NCI-H526 treated with DMSO at 0.1 percent for 48 hours (cell line): ENCODE data around the gene PPARD.
"Not testable (repeated sequence)": the region's sequence is repeated elsewhere in the genome, so short reads cannot be mapped to it uniquely, and the experiment has no call there.

ENCODE experiments used
- DNase-seq: peaks from one replicate; lab custom pipeline; 2025; lab: John Stamatoyannopoulos, UW

PPARD gene

DNA sequence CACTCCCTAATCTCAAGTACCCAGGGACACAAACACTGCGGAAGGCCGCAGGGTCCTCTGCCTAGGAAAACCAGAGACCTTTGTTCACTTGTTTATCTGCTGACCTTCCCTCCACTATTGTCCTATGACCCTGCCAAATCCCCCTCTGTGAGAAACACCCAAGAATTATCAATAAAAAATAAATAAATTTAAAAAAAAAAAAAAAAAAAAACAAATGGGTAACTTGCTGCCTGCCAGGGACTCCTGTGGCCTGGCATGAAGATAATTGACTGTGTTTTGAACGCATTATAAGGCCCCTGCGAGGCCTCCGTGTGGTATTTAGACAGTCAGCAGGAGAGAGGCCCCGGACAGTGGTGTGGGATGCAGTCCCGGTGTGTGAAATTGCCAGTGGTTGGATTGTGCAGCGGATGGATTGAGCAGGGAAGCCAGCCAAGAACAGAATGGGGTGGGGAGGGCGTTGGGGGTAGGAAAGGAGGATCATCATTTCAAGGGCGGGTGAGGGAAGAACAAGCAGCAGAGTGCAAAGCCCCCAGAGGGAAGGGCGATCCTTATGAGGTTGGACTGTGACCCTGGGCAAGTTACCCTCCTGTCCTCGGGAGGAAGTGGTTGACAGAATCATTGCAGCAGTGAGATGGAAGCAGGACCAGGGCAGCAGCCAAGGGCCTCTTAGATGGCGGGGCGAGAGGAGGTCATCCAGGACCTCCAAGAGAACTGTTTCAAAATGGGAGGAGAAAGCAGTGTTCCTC, 43.3 kb downstream of the PPARD start:
- no peak for DNase-seq

DNA sequence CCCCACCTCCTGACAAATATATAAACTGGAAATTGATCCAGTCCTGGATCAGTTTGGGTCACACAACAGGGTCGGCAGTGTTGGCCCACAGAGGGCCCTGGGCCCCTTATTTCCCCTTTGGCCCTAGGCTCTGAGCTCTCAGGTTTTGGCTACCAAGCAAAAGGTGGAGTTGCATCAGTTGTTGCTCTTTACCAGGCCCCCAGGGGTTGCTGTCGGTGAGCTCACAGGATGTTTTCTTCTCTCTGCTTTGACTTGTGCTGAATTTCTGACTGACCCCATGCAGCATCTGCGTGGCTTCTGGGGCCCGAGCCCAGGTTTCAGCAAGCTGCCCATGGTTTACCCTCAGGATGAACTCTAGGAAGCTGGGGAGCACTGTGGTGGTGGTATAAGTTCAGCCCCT, 44.6 kb downstream of the PPARD start:
- DNase-seq, result no peak

DNA sequence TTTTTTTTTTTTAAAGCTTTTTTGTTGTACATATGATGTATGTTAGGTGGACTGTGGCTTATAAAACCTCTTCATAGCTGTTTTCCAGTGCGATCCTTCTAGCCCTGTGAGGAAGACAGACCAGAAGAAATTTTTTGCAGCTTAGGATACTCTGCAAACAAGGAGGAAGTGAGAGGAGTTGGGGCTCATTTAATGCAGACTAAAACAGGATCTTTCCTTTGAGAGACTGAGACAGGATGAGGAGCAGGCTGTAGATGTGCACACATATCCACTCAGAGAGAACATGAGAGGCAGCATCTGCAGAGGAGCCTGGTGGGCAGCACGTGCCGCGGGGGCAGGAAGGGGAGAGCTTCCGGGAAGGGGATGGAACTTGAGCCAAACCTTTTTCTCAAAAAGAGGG, 45.7 kb downstream of the PPARD start:
- DNase-seq, result no peak

DNA sequence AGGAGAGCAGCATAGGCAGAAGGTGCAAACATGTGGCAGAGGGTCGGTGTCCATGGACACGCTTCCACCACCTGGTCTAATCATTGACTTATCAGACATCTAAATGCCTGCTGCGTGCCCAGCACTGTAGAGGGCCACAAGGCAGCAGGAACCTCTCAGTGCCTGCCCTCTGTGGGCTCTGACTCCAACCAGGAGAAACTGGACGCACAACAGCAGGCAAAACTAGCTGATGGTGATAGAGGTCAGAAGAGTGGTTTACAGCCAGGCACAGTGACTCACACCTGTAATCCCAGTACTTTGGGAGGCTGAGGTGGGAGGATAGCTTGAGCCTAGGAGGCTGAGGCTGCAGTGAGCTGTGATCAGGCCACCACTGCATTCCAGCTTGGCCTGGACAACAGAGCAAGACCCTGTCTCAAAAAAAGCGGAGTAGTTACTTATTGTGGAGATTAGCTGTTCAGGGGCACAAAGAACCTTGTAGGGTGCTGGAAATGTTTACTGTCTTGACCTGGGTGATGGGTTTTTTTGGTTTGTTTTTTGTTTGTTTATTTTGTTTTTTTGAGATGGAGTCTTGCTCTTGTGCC, 46.5 kb downstream of the PPARD start:
- DNase-seq, result no peak

DNA sequence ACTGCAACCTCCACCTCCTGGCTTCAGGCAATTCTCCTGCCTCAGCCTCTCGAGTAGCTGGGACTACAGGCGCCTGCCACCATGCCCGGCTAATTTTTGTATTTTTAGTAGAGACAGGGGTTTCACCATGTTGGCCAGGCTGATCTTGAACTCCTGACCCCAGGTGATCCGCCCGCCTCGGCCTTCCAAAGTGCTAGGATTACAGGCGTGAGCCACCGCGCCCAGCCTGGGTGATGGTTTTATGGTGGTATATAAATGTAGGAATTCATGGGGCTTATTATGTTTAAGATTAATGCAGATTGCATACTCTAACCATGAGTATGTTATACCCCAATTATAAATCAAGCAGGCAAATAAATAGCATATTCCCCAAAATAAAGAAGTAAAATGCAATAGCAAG, 47.0 kb downstream of the PPARD start:
- not testable (repeated sequence) for DNase-seq

DNA sequence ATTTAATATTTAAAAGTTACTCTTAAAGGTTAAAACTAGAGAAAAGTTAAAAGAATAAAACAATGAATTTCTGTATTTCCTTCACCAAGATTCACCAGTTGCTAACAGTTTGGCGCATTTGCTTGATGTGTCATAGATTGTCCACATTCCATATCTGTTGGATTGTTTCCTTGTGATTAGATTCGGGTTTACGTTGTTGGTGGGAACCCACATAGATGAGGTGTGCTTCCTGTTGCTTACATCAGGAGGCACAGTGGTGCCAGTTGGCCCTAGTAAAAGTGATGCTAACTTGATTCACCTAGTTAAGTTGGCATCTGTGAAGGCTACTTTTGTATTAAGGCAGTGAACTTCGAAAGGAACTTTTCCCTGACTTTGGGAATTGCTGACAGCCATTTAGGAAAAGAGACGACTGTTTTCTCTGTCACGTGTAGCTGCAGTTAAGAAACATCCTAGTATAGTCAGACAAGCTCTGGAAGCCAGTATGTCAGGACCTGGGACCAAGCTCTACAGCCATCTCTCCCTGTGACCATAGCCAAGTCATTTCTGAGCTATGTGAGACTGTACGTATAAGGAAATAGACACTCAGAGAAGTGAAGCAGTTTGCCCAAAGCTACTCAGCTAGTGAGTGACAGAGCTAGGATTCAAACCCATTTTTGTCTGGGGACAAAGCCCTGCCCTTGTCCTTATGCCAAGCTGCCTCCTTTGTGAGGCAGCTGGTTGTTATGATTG, 49.0 kb downstream of the PPARD start:
- no peak for DNase-seq

DNA sequence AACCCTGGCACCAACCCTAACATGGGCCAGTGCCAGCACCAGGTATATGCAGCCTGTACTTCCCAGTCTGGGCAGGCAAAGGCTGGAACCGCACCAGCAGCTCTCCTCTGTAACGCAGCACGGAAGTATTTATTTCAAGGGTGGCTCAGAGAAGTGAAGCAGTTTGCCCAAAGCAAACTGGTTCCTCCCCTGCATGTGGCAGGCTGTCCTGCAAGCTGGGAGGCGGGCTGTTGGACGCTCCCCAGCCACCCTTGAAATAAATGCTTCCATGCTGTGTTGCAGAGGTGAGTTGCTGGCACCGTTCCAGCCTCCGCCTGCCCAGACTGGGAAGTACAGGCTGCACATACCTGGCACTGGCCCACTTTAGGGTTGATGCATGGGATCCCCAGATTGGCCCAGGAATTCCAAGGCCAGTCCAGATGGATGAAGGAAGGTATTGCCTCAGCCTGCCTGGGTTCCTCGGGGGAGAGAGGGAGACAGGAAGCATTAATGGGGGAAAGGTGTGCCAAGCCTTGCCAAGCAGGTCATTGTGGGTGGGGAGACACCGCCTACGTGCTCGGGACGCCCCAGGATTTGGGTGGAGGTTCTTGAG, 49.8 kb downstream of the PPARD start:
- DNase-seq, result no peak

DNA sequence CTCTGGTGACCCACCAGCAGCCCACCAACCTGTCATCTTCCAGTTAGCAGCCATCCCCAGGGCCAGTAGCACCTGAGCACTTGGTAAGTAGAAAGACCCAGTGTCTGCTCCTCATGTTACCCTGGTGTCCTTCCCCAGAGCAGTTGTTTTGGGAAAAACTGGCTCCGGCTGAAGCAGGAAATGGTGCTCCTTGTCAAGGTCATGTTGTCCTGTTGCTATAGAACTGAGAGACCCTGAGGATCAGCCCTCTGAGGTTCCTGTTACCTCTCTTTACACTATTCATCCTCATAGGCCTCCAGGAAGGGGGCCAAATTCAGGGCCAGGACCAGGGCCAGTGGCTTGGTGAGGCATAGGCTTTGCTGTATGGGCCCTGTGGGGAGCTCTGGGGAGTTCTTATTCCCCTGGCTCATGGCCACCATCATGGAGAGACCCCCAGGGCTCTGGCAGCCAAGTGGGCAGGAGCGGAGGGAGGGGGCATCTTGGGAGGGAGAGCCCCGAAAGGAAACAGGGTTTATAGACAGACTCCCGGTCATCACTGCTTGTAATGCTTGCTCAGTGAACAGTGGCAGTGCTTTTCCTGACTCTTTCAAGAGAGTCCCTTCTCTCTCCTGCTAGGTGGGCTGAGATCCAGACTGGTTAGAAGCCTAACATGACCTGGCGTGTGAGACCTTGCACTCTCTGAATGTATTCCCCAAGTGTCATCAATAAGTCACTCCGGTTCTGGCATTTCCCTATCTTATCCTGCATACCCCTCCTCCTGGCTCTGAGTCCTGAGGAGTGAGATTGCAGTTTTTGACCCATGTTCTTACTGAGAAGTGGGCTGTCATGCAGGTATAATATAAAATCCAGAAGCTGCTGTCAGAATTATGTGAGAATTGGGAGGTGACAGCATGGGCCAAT, 50.7 kb downstream of the PPARD start:
- no peak for DNase-seq

DNA sequence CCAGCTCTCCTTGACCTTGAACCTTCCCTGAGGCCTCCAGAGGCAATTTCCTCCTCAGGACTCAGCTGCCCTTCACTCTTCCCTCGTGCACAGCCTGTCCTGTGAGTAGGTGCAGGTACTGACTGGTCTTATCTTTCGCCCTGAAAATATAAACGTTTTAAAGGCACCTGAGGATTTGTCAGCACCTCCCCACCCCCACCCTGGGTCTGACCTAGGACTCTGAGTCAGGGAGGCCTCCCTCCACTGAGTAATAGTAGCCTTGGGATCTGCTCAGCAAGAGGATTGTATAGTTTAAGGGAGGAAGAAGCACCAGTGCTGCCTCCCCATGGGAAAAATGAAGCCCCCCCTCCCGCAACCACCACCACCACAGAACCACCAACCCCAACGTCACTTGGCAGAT, 54.6 kb downstream of the PPARD start:
- DNase-seq, result no peak

DNA sequence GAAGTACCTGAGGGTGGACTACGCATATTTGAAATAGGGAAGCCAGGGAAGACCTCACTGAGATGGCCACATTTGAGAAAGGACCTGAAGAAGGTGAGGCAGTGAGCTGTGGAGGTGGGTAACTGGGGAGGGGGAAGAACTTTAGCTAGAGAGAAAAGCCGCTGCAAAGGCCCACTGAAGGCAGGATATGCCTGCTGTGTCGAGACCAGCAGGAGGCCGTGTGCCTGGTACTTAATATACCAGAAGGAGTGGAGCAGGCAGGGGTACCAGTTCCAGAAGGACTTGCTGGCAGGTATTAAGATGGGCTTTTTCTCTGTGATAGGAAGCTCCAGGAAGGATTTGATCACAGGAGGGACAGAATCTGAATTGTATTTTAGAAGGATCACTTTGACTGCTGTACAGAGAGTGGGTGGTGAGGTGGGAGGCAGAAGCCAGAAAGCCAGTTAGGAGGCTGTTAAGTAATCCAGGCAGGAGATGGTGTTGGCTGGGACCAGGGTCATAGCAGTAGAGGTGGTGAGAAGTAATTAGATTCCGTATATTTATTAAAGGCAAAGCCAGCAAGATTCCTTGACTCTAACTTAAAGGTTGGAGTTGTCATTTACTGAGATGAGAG, 55.6 kb downstream of the PPARD start:
- DNase-seq, result no peak

DNA sequence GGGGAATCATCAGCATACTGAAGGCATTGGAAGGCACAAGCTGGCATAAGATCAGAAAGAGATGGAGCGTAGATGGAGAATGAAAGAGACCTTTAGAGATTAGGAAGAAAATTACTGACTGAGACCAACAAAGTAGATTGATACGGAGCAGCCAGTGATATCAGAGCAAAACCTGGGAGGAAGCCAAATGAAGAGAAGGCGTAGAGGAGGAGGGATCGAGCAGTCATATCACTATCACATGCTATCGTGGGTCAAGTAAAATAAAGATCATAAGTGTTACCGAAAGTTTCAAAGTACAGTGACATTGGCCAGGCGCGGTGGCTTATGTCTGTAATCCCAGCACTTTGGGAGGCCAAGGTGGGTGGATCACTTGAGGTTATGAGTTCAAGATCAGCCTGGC, 56.2 kb downstream of the PPARD start:
- DNase-seq, result no peak

DNA sequence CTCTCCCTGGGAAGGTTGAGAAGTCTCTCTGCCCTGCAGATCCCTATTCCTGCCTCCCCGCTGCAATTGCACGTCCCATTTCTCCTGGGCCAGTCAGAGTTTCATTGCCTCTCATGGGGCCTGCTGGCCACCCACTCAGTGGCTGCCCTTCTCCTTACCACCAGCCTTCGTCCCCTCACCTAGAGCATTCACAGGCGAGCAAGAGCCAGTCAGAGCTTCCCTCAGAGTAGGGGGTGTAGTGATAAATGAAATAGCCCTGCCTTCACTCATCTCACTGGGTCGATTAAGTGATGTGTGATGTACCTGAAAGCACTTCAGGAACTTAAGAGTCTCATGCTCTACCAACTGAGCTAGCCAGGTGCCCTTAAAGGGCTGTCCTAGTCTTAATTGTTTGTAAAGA, 57.8 kb downstream of the PPARD start:
- DNase-seq, result no peak

DNA sequence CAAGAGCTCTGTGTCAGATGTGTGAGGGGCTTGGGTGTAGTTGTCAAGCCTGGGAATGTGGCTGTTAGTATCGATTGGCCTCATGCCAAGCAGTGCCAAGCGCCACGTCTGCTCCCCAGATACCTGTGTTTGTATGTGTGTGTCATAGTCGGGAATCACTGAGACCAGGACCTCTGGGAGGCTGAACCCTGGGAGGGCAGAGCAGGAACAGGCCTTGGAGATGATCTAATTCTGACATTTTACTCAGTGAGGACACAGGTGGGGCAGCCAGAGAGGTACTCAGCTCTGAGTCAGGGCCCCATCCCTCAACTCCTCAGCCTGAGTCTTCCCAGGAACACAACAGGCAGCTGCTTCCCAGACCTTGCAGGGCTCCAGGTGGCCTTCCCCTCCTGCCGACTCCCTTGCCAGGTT, 58.5 kb downstream of the PPARD start:
- no peak for DNase-seq

DNA sequence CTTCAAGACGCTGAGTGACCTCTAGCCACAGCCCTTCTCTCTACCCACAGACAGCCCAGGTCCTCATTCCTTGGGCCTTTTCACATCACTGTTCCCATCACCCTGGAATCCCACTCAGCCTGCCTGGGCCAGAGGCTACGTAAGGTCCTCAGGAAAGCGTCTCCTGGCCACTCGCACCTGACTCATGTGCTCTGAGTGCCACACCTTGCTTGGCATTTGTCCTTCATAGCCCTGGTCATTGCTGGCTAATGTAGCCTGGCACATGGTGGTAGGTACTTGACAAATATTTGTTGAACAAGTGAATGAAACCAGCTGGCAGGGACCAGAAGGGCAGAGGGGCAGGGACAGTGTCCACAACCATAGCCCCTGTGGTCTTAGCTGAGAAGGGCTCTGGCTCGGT, 59.2 kb downstream of the PPARD start:
- no peak for DNase-seq

DNA sequence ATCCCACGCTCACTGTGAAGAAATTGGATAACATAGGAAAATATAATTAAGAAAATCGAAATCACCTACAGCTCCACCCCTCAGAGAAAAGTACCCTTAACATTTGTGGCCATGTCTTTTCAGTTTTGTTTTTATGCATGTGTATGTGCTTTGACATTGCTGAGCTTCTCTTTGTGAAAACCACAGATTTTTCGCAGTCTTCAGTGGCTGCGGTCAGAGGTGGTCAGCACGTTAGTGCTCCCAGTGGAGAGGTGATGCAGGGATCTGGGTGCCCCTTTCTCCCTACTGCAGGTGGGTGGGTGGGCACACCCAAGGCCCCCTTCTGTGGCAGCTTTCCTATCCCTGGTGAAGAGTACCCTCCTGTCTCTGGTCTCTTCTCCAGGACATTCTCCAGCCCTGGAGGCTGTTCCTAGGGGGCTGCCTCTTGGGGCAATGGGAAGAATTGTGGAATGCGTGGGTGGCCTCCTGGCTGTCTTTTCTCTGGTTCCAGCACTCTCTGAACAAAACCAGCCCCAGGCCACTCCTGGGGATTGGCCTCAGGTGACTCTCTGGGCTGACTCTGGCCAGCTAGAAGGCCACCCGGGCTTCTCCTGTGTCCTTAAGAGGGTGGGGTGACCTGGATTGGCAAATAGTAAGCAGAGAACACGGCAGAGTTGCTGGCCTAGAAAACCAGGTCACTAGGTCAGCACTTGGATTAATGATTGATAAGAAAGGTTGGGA, 59.9 kb downstream of the PPARD start:
- no peak for DNase-seq

DNA sequence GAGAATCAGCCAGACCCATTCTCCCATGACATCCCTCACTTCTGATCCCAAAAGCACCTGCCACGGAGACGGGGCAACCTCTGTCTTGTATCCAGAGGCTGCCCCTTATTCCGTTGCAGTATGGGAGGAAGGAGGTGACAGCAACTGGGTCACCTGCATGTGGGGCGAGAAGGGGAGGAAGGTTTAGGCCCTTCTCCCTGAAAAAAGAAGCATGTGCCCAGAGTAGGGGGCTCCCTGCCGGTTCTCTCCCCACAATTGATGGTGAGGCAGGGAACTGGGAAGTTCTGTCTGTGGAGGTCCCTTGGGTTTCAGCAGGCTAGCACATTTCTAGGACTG, 60.5 kb downstream of the PPARD start:
- DNase-seq, result no peak

DNA sequence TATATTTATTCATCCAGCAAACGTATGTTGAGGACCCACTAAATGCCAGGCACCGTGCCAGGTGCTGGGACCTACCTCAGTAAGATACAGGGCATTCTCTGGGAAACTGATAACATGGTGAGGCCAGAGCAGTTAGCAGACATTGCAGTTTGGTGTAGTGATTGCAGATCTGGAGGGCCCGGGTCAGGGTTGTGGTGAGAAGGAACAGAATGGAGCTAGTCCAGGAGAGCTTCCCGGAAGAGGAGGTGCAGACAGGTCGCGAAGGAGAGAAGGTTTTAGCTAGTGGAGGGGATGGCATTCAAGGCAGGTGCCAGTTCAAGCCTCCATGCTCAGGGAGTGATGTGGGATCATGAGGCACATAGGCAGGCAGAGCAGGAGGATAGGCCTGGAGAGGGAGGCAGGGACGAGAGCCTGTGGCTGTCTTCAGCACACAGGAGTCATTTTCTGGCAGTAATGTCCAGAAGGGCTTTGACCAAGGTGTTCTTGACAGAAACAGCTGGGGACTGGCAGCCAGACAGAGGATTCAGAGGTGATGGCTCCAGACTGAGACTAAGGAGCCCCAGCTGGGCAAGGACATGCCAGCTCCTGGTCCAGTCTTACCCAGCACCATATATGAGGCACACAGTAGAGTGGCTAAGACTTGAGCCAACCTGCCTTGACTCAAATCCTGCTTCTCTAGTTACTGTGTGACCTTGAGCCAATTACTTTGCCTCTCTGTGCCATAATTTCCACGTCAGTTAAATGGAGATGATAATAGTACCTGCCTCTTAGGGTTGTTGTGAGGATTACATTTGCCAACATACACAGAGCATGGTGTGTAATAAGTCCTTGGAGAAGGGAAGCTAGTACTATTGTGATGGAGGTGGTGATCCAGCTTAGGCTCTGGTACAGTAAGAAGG, 61.4 kb downstream of the PPARD start:
- DNase-seq, result no peak

DNA sequence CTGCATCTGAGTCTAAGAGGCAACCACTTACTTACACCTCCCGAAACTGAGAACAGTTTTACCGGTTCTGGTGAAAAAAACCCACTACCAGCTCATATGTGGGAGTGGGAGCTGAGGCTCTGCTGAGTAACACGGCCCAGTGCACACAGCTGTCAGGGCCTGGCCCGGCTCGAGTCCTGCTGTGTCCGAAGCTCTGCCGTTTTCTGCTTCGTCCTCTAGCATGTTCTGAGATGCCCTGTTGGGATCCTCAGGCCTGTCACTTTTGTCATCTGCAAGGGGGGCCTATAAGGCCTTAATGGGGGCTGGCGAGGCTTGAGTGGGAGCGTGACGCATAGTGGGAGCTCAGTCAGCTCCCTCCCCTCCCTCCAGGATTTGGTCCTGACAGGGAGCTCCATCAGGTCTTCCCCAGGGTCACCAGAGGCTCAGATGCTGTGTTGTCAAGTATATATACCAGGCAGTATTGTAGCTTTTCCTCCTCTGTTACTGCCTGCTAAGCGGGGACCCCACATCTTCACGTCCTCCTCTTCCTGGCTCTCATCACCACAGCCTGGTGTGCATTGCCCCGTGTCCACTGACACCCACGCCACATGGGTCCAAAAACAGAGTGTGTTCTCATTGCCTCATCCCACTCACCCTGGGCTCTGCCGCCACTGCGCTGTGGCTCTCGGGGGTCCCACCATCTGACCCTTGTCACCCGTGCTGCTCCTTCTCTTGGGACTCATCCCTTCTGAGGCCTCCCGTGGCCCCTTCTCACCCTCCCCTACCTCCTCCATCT, 64.5 kb downstream of the PPARD start:
- no peak for DNase-seq

DNA sequence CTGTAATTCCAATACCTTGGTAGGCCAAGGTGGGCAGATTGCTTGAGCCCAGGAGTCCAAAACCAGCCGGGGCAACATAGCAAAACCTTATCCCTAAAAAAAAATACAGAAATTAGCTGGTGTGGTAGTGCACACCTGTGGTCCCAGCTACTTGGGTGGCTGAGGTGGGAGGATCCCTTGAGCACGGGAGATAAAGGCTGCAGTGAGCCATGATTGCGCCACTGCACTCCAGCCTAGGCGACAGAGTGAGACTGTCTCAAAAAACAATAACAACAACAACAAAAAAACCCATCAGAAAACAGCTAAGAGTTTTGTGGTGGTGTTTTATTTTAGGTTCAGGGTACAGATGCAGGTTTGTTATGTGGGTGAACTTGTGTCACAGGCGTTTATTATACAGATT, 66.9 kb downstream of the PPARD start:
- DNase-seq, result no peak
